Muscle layer of colon (tissue), 2 donors: Measurements from ENCODE around the gene SEC14L1.

Source experiments
- H3K27ac ChIP-seq: one replicate; pipeline ENCODE4 v1.7.0; 2013; ENCODE audit warnings: low read depth, mild to moderate bottlenecking, low read length, moderate library complexity
- H3K27me3 ChIP-seq, 2 donors: one replicate each; pipeline ENCODE4 v1.7.0; 2013; ENCODE audit warnings: low read length in 2 of 2, mild to moderate bottlenecking in 2 of 2; ENCODE audit not compliant: insufficient read depth in 2 of 2, control insufficient read depth in 1 of 2
- H3K36me3 ChIP-seq: one replicate; pipeline ENCODE4 v1.7.0; 2013; ENCODE audit warnings: mild to moderate bottlenecking, low read length; ENCODE audit not compliant: insufficient read depth
- H3K4me1 ChIP-seq: one replicate; pipeline ENCODE4 v1.7.0; 2013; ENCODE audit warnings: mild to moderate bottlenecking, low read length; ENCODE audit not compliant: insufficient read depth
- H3K4me3 ChIP-seq, 2 donors: one replicate each; pipeline ENCODE4 v1.7.0; 2013; ENCODE audit warnings: low read length in 2 of 2, low read depth in 1 of 2, mild to moderate bottlenecking in 1 of 2, moderate library complexity in 1 of 2
- H3K9ac ChIP-seq: one replicate; pipeline ENCODE4 v1.7.0; 2013; ENCODE audit warnings: low read length
- H3K9me3 ChIP-seq: one replicate; pipeline ENCODE4 v1.7.0; 2013; ENCODE audit warnings: mild to moderate bottlenecking, low read length
- donor health status: abdominal sarcoma.
- donor health status: Adenocarcinoma of cecum.

Gene SEC14L1

GRCh38 chr17:77118251-77118928 is 22.4 kb upstream of the SEC14L1 start:
- Histone ChIP-seq H3K9me3 (no peaks in the 10 kb centered on the region), H3K4me3 (no peak overlapping the region), H3K27me3 (no peaks in the 10 kb centered on the region), H3K4me1 (peaks cover 5% of the 10 kb centered on the region), H3K9ac (no peak overlapping the region), H3K27ac (no peak overlapping the region), H3K36me3 (no peaks in the 10 kb centered on the region)

GRCh38 chr17:77119668-77120301 is 21.0 kb upstream of the SEC14L1 start:
- H3K27ac ChIP-seq = no peak overlapping the region

GRCh38 chr17:77120868-77121267 is 19.9 kb upstream of the SEC14L1 start:
- H3K4me3 ChIP-seq = no peak overlapping the region
- H3K27me3 ChIP-seq = no peaks in the 10 kb centered on the region
- H3K4me1 ChIP-seq = peaks cover 5% of the 10 kb centered on the region
- H3K36me3 ChIP-seq = no peaks in the 10 kb centered on the region
- no peak overlapping the region for H3K9ac ChIP-seq
- H3K27ac ChIP-seq = no peak overlapping the region
- H3K9me3 ChIP-seq = no peaks in the 10 kb centered on the region

More at GRCh38 chr17:77119668-77120301, 21.0 kb upstream of the SEC14L1 start:
- Histone ChIP-seq H3K36me3 (no peaks in the 10 kb centered on the region), H3K27me3 (no peaks in the 10 kb centered on the region), H3K4me3 (no peak overlapping the region), H3K9me3 (no peaks in the 10 kb centered on the region), H3K4me1 (peaks cover 5% of the 10 kb centered on the region), H3K9ac (no peak overlapping the region)

GRCh38 chr17:77124192-77124889 is 16.4 kb upstream of the SEC14L1 start:
- no peak overlapping the region for H3K9ac ChIP-seq
- H3K36me3 ChIP-seq = no peaks in the 10 kb centered on the region
- no peaks in the 10 kb centered on the region for H3K4me1 ChIP-seq
- H3K9me3 ChIP-seq = no peaks in the 10 kb centered on the region
- no peak overlapping the region for H3K4me3 ChIP-seq
- no peak overlapping the region for H3K27ac ChIP-seq
- H3K27me3 ChIP-seq = no peaks in the 10 kb centered on the region

- Histone ChIP-seq H3K36me3 (no peaks in the 10 kb centered on the region), H3K27ac (no peak overlapping the region), H3K9me3 (no peaks in the 10 kb centered on the region), H3K4me1 (peaks cover 4% of the 10 kb centered on the region), H3K27me3 (no peaks in the 10 kb centered on the region), H3K9ac (no peak overlapping the region), H3K4me3 (no peak overlapping the region)
Observed at GRCh38 chr17:77125432-77125901, 15.3 kb upstream of the SEC14L1 start.

GRCh38 chr17:77126519-77126918 is 14.2 kb upstream of the SEC14L1 start:
- Histone ChIP-seq H3K27me3 (no peaks in the 10 kb centered on the region), H3K9ac (no peak overlapping the region), H3K4me3 (no peak overlapping the region), H3K27ac (no peak overlapping the region), H3K36me3 (no peaks in the 10 kb centered on the region), H3K4me1 (peaks cover 4% of the 10 kb centered on the region), H3K9me3 (no peaks in the 10 kb centered on the region)

GRCh38 chr17:77127735-77128361 is 12.9 kb upstream of the SEC14L1 start:
- Histone ChIP-seq H3K27ac (no peak overlapping the region), H3K9ac (no peak overlapping the region), H3K9me3 (no peaks in the 10 kb centered on the region), H3K36me3 (no peaks in the 10 kb centered on the region), H3K4me3 (no peak overlapping the region), H3K27me3 (no peaks in the 10 kb centered on the region), H3K4me1 (peaks cover 4% of the 10 kb centered on the region)

- H3K4me3 ChIP-seq = no peak overlapping the region
- peaks cover 4% of the 10 kb centered on the region for H3K4me1 ChIP-seq
- H3K9ac ChIP-seq = no peak overlapping the region
- H3K9me3 ChIP-seq = no peaks in the 10 kb centered on the region
- no peak overlapping the region for H3K27ac ChIP-seq
- H3K27me3 ChIP-seq = no peaks in the 10 kb centered on the region
- no peaks in the 10 kb centered on the region for H3K36me3 ChIP-seq
Observed at GRCh38 chr17:77128896-77129567, 11.7 kb upstream of the SEC14L1 start.

- Histone ChIP-seq H3K27me3 (no peaks in the 10 kb centered on the region), H3K27ac (no peak overlapping the region), H3K4me3 (no peak overlapping the region), H3K9ac (no peak overlapping the region), H3K36me3 (no peaks in the 10 kb centered on the region), H3K9me3 (no peaks in the 10 kb centered on the region), H3K4me1 (peaks cover 4% of the 10 kb centered on the region)
Observed at GRCh38 chr17:77129568-77130301, 11.0 kb upstream of the SEC14L1 start.

- H3K9me3 ChIP-seq = no peaks in the 10 kb centered on the region
- H3K4me1 ChIP-seq = peaks cover 4% of the 10 kb centered on the region
- H3K27ac ChIP-seq = no peak overlapping the region
- H3K27me3 ChIP-seq = no peaks in the 10 kb centered on the region
- H3K36me3 ChIP-seq = no peaks in the 10 kb centered on the region
- no peak overlapping the region for H3K4me3 ChIP-seq
- no peak overlapping the region for H3K9ac ChIP-seq
Observed at GRCh38 chr17:77130525-77130924, 10.2 kb upstream of the SEC14L1 start.
